Measurements from ENCODE around the gene DYRK4. TPM values are rescaled to one million over a fixed set of nuclear protein-coding genes. Genes with fewer than 3 reads are reported as not detected.

DYRK4 gene
- polyA plus RNA-seq, 1 donor (not counting 4 experiments of a cell fraction or from before 2014, with no cell fraction given) = 64.6 TPM

GRCh38 chr12:4643747-4644146 is 81.7 kb downstream of the DYRK4 start:
- Histone ChIP-seq H3K4me2 (ENCODE audit: control insufficient read depth, extremely low read depth, insufficient read depth, low read depth, low read length) (no peak overlapping the region), H3K36me3 (ENCODE audit: control insufficient read depth in 2 of 2, extremely low read depth in 1 of 2, insufficient read depth in 2 of 2, low read length in 2 of 2) (no peaks in the 10 kb centered on the region), H3K9me3 (ENCODE audit: control insufficient read depth, low read depth, low read length) (no peaks in the 10 kb centered on the region), H3K9me1 (ENCODE audit: control insufficient read depth, extremely low read depth, insufficient read depth, low read length) (no peaks in the 10 kb centered on the region), H4K20me1 (ENCODE audit: control insufficient read depth, extremely low read depth, insufficient read depth, low read length) (no peaks in the 10 kb centered on the region), H3K27ac (ENCODE audit: control insufficient read depth, insufficient read depth, low read length) (no peak overlapping the region), H2AFZ (ENCODE audit: control insufficient read depth, low read length) (no peak overlapping the region), H3K27me3 (ENCODE audit: control insufficient read depth, extremely low read depth, insufficient read depth, low read length) (no peaks in the 10 kb centered on the region), H3K4me3 (ENCODE audit: control insufficient read depth in 2 of 3, extremely low read depth in 1 of 3, insufficient read depth in 2 of 3, low read depth in 1 of 3, low read length in 3 of 3) (no peak overlapping the region), H3K9ac (ENCODE audit: control insufficient read depth, extremely low read depth, insufficient read depth, low read length) (no peak overlapping the region), H3K79me2 (ENCODE audit: control insufficient read depth, insufficient read depth, low read length) (peaks cover 4% of the 10 kb centered on the region), H3K4me1 (ENCODE audit: control insufficient read depth, extremely low read depth, insufficient read depth, low read length) (peaks cover 6% of the 10 kb centered on the region)
- DNase-seq (ENCODE audit: low read depth, low spot score) = no peak
- FAIRE-seq = no peak
- TF ChIP-seq CTCF (optimal IDR thresholded peaks at IDR 0.05 in 1 of 3, IDR thresholded peaks at IDR 0.05 in 1 of 3, conservative IDR thresholded peaks at IDR 0.05 in 1 of 3; ENCODE audit: extremely low read depth in 1 of 3, insufficient read depth in 2 of 3, low read length in 3 of 3) = no peak
- no peak for TF ChIP-seq EZH2 (IDR thresholded peaks at IDR 0.05; ENCODE audit: low read length)
- dilution Hi-C loops (cut with MboI; ENCODE audit: extremely low pct_ligation_motif_present, low sequenced_read_pairs) = no loop called here

- Histone ChIP-seq H3K9me1 (ENCODE audit: control insufficient read depth, extremely low read depth, insufficient read depth, low read length) (no peaks in the 10 kb centered on the region), H3K36me3 (ENCODE audit: control insufficient read depth in 2 of 2, extremely low read depth in 1 of 2, insufficient read depth in 2 of 2, low read length in 2 of 2) (no peaks in the 10 kb centered on the region), H3K9me3 (ENCODE audit: control insufficient read depth, low read depth, low read length) (no peaks in the 10 kb centered on the region), H3K27ac (ENCODE audit: control insufficient read depth, insufficient read depth, low read length) (no peak overlapping the region), H4K20me1 (ENCODE audit: control insufficient read depth, extremely low read depth, insufficient read depth, low read length) (no peaks in the 10 kb centered on the region), H3K27me3 (ENCODE audit: control insufficient read depth, extremely low read depth, insufficient read depth, low read length) (no peaks in the 10 kb centered on the region), H3K4me1 (ENCODE audit: control insufficient read depth, extremely low read depth, insufficient read depth, low read length) (peaks cover 10% of the 10 kb centered on the region), H3K4me3 (ENCODE audit: control insufficient read depth in 2 of 3, extremely low read depth in 1 of 3, insufficient read depth in 2 of 3, low read depth in 1 of 3, low read length in 3 of 3) (no peak overlapping the region), H3K79me2 (ENCODE audit: control insufficient read depth, insufficient read depth, low read length) (peaks cover 15% of the 10 kb centered on the region), H3K9ac (ENCODE audit: control insufficient read depth, extremely low read depth, insufficient read depth, low read length) (no peak overlapping the region), H2AFZ (ENCODE audit: control insufficient read depth, low read length) (no peak overlapping the region), H3K4me2 (ENCODE audit: control insufficient read depth, extremely low read depth, insufficient read depth, low read depth, low read length) (no peak overlapping the region)
- dilution Hi-C loops (cut with MboI; ENCODE audit: extremely low pct_ligation_motif_present, low sequenced_read_pairs) = no loop called here
- DNase-seq (ENCODE audit: low read depth, low spot score) (no peak), FAIRE-seq (no peak)
- TF ChIP-seq EZH2 (IDR thresholded peaks at IDR 0.05; ENCODE audit: low read length) = no peak
- no peak for TF ChIP-seq CTCF (optimal IDR thresholded peaks at IDR 0.05 in 1 of 3, IDR thresholded peaks at IDR 0.05 in 1 of 3, conservative IDR thresholded peaks at IDR 0.05 in 1 of 3; ENCODE audit: extremely low read depth in 1 of 3, insufficient read depth in 2 of 3, low read length in 3 of 3)
Observed at GRCh38 chr12:4645023-4645422, 83.0 kb downstream of the DYRK4 start.
